GM19193 (cell line): ENCODE measurements around the gene ARHGEF19.

Source experiments
- POLR2A ChIP-seq: IDR thresholded peaks from 4 replicates; pipeline ENCODE4 v1.6.1; 2011; ENCODE audit not compliant: insufficient read depth, insufficient read length; ENCODE audit errors: extremely low read depth

Gene ARHGEF19

GRCh38 chr1:16235347-16235746 lies 22.9 kb upstream of the ARHGEF19 start:
- TF ChIP-seq POLR2A, result no peak

GRCh38 chr1:16233431-16233830 lies 21.0 kb upstream of the ARHGEF19 start:
- no peak for TF ChIP-seq POLR2A

- TF ChIP-seq POLR2A, result no peak
Observed at GRCh38 chr1:16232316-16232710, 19.9 kb upstream of the ARHGEF19 start.

- TF ChIP-seq POLR2A, result no peak
Observed at GRCh38 chr1:16231331-16232315, 19.2 kb upstream of the ARHGEF19 start.

- TF ChIP-seq POLR2A, result no peak
Observed at GRCh38 chr1:16230744-16231143, 18.3 kb upstream of the ARHGEF19 start.

- no peak for TF ChIP-seq POLR2A
Observed at GRCh38 chr1:16229976-16230740, 17.7 kb upstream of the ARHGEF19 start.

GRCh38 chr1:16226490-16227179 lies 14.2 kb upstream of the ARHGEF19 start:
- no peak for TF ChIP-seq POLR2A

- no peak for TF ChIP-seq POLR2A
Observed at GRCh38 chr1:16226129-16226489, 13.7 kb upstream of the ARHGEF19 start.

GRCh38 chr1:16224472-16224871 lies 12.0 kb upstream of the ARHGEF19 start:
- TF ChIP-seq POLR2A, result no peak

- no peak for TF ChIP-seq POLR2A
Observed at GRCh38 chr1:16221499-16221898, 9.0 kb upstream of the ARHGEF19 start.

- TF ChIP-seq POLR2A, result no peak
Observed at GRCh38 chr1:16219968-16220500, 7.6 kb upstream of the ARHGEF19 start.

- TF ChIP-seq POLR2A, result no peak
Observed at GRCh38 chr1:16218674-16219071, 6.2 kb upstream of the ARHGEF19 start.

- no peak for TF ChIP-seq POLR2A
Observed at GRCh38 chr1:16218014-16218673, 5.7 kb upstream of the ARHGEF19 start.

- TF ChIP-seq POLR2A, result no peak
Observed at GRCh38 chr1:16217061-16217785, 4.8 kb upstream of the ARHGEF19 start.
